AG20443 (cell line): ENCODE results near the gene TRIP13.
"Not testable (repeated sequence)": the region's sequence is repeated elsewhere in the genome, so short reads cannot be mapped to it uniquely, and the experiment has no call there.

Experiments
- DNase-seq: peaks from one replicate; pipeline ENCODE4 v3.0.0; 2012; ENCODE audit warnings: low spot score, mixed read lengths

TRIP13 gene

GRCh38 chr5:919356-920000, 26.8 kb downstream of the TRIP13 start:
- DNase-seq, result no peak

GRCh38 chr5:920321-920720, 27.6 kb downstream of the TRIP13 start:
- no peak for DNase-seq

GRCh38 chr5:921456-922435, 29.1 kb downstream of the TRIP13 start:
- DNase-seq, result no peak

DNA sequence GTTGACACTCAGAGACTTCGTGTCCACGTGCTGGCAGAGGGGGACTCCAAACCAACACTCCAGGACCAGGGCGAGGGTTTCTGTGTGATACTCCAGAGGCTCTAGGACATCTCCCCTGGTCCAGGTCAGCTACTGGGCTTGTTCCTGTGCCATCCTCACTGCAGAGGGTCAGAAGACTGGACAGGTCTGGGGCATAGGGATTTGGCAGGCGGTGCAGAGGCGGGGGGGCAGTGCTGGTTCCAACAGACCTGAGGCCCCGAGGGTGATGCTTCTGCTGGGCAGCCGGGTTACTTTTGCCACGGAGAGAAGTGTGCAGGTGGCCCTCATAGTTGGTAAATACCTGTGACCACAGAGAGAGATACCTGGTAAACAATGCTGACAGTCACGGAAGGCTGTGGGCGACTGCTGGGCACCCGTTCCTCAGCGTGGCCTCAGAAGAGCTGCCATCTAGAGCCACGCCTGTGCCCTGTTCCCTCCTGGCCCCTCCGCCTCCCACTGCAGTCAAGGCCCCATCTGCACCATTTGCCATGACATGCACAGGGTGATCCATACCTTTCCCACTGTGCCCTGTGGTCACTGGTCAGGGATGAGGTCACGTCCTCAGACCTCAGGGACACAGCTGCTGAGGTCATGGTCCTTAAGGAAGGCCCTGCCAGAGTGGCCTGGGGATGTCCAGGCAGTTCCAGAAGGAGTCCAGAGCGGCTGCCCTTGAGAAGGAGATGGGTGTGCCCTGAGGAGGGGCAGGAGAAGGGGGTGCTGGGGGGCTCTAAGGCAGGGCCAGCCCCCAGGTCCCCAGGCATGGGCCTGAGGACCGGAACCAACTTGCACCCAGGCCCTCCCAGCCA, 30.0 kb downstream of the TRIP13 start:
- no peak for DNase-seq

GRCh38 chr5:923281-923873, 30.7 kb downstream of the TRIP13 start:
- peak; percentile 94 for DNase-seq

- DNase-seq, result peak; percentile 81
Measured at GRCh38 chr5:926417-927171, 33.9 kb downstream of the TRIP13 start.

DNA sequence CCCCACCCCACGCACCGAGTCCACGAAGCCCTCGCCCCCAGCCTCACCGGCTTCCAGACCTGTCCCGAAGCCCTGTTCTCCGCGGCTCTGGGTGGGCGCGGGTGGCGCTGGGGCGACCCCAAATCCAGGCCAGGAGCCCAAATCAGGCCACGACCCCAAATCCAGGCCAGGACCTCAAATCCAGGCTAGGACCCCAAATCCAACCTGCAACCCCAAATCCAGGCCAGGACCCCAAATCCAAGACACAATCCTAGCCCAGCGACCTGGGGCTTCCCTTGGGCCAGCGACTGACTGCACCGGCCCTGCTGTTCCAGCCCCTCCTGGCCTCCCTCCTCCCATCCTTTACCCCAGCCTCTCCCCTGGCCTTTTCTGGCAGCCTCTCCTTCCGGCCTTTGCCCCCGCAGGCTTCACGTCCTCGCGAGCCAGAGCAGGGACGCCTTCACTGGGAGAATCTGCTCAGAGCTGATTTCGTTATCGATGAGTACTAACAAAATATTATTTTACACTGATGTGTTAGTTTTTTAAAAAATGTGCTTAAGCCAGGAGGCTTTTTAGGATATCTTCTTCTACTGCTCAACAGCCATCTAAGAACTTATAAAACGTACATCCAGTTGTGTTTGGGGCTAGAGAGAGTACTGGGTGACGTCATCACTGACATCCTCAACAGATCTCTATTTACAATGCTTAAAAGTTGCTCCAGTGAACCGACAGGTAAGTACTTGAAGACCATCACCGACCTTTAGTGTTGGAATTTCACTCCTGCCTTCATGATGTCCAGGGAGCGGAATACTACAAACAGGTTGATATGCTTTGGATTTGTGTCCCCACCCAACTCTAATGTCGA, 34.7 kb downstream of the TRIP13 start:
- no peak for DNase-seq

DNA sequence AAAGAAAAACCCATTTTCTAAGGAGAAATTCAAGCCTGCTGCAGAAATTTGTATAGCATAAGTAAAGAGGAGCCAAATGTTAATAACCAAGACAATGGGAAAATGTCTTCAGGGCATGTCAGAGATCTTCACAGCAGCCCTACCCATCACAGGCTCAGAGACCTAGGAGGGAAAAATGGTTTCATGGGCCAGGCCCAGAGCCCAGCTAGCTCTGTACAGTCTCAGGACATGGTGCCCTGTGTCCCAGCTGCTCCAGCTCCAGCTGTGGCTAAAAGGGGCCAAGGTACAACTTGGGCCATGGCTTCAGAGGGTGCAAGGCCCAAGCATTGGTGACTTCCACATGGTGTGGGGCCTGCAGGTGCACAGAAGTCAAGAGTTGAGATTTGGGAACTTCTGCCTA, 36.5 kb downstream of the TRIP13 start:
- DNase-seq, result not testable (repeated sequence)

DNA sequence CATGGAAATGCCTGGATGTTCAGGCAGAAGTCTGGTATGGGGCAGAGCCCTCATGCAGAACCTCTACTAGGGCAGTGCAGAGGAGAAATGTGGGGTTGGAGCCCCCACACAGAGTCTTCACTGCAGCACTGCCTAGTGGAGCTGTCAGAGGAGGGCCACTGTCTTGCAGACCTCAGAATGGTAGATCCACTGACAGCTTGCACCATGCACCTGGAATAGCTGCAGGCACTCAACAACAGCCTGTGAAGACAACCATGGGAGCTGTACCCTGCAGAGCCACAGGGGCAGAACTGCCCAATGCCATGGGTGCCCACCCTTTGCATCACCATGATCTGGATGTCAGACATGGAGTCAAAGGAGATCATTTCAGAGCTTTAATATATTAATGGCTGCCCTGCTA, 36.9 kb downstream of the TRIP13 start:
- DNase-seq, result no peak

GRCh38 chr5:930866-931265, 38.2 kb downstream of the TRIP13 start:
- DNase-seq, result no peak

GRCh38 chr5:931570-932145, 39.0 kb downstream of the TRIP13 start:
- no peak for DNase-seq

DNA sequence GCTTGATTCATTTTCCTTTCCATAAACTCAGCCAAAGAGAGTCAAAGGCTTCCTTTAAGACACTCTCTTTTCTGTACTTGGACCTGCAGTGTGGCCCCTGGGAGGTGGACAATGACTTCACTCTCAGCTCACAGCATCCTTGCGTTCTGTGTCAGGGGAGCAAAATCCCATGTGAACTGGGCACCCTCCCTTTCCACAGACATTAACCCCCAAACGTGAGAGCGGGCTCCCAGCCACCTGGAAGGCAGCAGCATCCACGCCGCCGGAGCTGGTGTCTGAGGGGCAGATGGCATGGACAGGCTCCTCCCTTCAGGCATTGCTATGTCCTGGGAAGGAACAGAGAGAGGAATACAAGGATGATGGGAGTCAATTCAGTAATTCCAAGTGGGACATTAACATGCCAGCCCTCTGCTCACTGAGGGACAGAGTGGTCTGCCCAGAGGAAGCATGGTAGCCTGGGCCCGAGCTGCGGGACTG, 39.5 kb downstream of the TRIP13 start:
- DNase-seq, result no peak

- no peak for DNase-seq
Measured at GRCh38 chr5:932628-933250, 40.1 kb downstream of the TRIP13 start.

- DNase-seq, result no peak
Measured at GRCh38 chr5:933251-933861, 40.7 kb downstream of the TRIP13 start.

DNA sequence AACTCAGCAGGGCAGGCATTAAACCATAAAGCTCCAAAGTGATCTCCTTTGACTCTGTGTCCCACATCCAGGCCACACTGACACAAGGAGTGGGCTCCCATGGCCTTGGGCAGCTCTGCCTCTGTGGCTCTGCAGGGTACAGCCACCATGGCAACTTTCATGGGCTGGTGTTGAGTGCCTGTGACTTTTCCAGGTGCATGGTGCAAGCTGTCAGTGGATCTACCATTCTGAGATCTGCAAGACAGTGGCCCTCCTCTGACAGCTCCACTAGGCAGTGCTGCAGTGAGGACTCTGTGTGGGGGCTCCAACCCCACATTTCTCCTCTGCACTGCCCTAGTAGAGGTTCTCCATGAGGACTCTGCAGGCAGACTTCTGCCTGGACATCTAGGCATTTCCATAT, 41.3 kb downstream of the TRIP13 start:
- DNase-seq, result not testable (repeated sequence)

GRCh38 chr5:934381-934967, 41.8 kb downstream of the TRIP13 start:
- not testable (repeated sequence) for DNase-seq

GRCh38 chr5:935510-936084, 42.9 kb downstream of the TRIP13 start:
- no peak for DNase-seq
